CD4-positive, CD25-positive, alpha-beta regulatory T cell (primary cell): ENCODE data around the gene CLGN. TPM values are rescaled to one million over a fixed set of nuclear protein-coding genes. Genes with fewer than 3 reads are reported as not detected.
"Not testable (repeated sequence)": the region's sequence is repeated elsewhere in the genome, so short reads cannot be mapped to it uniquely, and the experiment has no call there.

Experiments
- ATAC-seq, 2 donors: fragments of 150-1000 bp; cut with Tn5 transposase; one replicate each; pipeline ENCODE4 v1.10.0; 2021; ENCODE audit warnings: low read depth in 2 of 2, moderate number of reproducible peaks in 2 of 2, moderate library complexity in 1 of 2
- DNase-seq, 3 donors: peaks; one replicate each; pipeline versions ENCODE4 v3.0.0 to v3.0.0-alpha.2; 2012 to 2022; ENCODE audit warnings: mixed read lengths in 1 of 3
- H3K27ac ChIP-seq: one replicate; pipeline ENCODE4 v1.7.0; 2013; ENCODE audit warnings: mild to moderate bottlenecking, low read length; ENCODE audit not compliant: insufficient read depth, poor library complexity, severe bottlenecking
- H3K27me3 ChIP-seq: one replicate; pipeline ENCODE4 v1.7.0; 2013; ENCODE audit warnings: low read length; ENCODE audit not compliant: control insufficient read depth, insufficient read depth
- H3K36me3 ChIP-seq: one replicate; pipeline ENCODE4 v1.7.0; 2013; ENCODE audit warnings: mild to moderate bottlenecking, low read length, moderate library complexity; ENCODE audit not compliant: control insufficient read depth, insufficient read depth
- H3K4me1 ChIP-seq: 2 replicates; pipeline ENCODE4 v1.7.0; 2013; ENCODE audit warnings: mild to moderate bottlenecking, low read length; ENCODE audit not compliant: insufficient read depth, control insufficient read depth, poor library complexity, severe bottlenecking
- H3K4me3 ChIP-seq: one replicate; pipeline ENCODE4 v1.7.0; 2013; ENCODE audit warnings: low read depth, mild to moderate bottlenecking, low read length, moderate library complexity
- H3K9me3 ChIP-seq, 2 experiments: 1 replicate in 1 of 2; 2 replicates in 1 of 2; pipeline ENCODE4 v1.7.0; 2013; ENCODE audit warnings: low read length in 2 of 2, mild to moderate bottlenecking in 1 of 2, moderate library complexity in 1 of 2; ENCODE audit not compliant: control insufficient read depth in 2 of 2
- H3K27ac Mint-ChIP-seq, 3 donors: one replicate each; pipeline ENCODE4 v1.8.0; 2020 to 2022; ENCODE audit warnings: mild to moderate bottlenecking in 3 of 3, mixed read lengths in 3 of 3, moderate library complexity in 2 of 3
- H3K27me3 Mint-ChIP-seq: one replicate; pipeline ENCODE4 v1.8.0; 2022; ENCODE audit warnings: mild to moderate bottlenecking, mixed read lengths
- H3K36me3 Mint-ChIP-seq: one replicate; pipeline ENCODE4 v1.8.0; 2020; ENCODE audit warnings: mixed read lengths
- H3K4me1 Mint-ChIP-seq, 4 donors: one replicate each; pipeline ENCODE4 v1.8.0; 2020 to 2022; ENCODE audit warnings: mixed read lengths in 4 of 4, mild to moderate bottlenecking in 1 of 4
- H3K4me3 Mint-ChIP-seq, 4 donors: one replicate each; pipeline ENCODE4 v1.8.0; 2020 to 2022; ENCODE audit warnings: mild to moderate bottlenecking in 4 of 4, mixed read lengths in 4 of 4, moderate library complexity in 3 of 4
- H3K9me3 Mint-ChIP-seq, 7 donors: one replicate each; pipeline ENCODE4 v1.8.0; 2020 to 2022; ENCODE audit warnings: mixed read lengths in 7 of 7, mild to moderate bottlenecking in 3 of 7, moderate library complexity in 2 of 7
- polyA plus RNA-seq, 4 donors: library from polyadenylated mRNA; unstranded; fragments of 300-500 nt; fragmentation: Illumina TruSeq; gene quantifications; one replicate each; pipeline ENCODE4 v1.2.3, GENCODE V29; 2021
- total RNA-seq: library from RNA; stranded (reverse); gene quantifications from one replicate; pipeline ENCODE4 v1.2.3, GENCODE V29; 2022

The CLGN gene
- total and polyA plus RNA-seq, 5 donors from 2014 or later = not detected

DNA sequence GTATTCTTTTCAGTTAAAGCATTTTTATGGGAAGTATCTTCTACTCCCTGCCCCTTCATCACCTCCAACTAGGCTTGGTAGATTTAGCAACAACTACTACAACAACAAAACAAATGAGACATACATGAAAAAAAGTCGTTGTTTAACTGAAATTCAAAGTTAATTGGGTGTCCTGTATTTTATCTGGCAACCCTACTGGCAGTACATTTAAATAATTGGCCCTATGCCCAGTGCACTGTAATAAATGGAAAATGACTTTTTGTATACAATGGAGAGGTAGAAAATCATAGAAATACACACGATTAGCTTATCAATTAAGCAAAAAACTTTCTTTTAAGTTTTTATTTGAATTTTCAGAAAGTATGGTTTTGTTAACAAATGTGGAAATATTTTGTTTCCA lies 21.4 kb upstream of the CLGN start:
- Mint-ChIP-seq H3K27ac (no peak overlapping the region), H3K9me3 (peaks cover 0 to 4% (median 0%) of the 10 kb centered on the region in 7 donors), H3K4me1 (no peaks in the 10 kb centered on the region), H3K27me3 (peaks cover 42% of the 10 kb centered on the region), H3K4me3 (no peak overlapping the region), H3K36me3 (no peaks in the 10 kb centered on the region)
- Histone ChIP-seq H3K4me1 (no peaks in the 10 kb centered on the region), H3K27ac (no peak overlapping the region), H3K27me3 (peaks cover 4% of the 10 kb centered on the region), H3K9me3 (no peaks in the 10 kb centered on the region), H3K4me3 (no peak overlapping the region), H3K36me3 (no peaks in the 10 kb centered on the region)
- DNase-seq (no peak), ATAC-seq (no peak)

DNA sequence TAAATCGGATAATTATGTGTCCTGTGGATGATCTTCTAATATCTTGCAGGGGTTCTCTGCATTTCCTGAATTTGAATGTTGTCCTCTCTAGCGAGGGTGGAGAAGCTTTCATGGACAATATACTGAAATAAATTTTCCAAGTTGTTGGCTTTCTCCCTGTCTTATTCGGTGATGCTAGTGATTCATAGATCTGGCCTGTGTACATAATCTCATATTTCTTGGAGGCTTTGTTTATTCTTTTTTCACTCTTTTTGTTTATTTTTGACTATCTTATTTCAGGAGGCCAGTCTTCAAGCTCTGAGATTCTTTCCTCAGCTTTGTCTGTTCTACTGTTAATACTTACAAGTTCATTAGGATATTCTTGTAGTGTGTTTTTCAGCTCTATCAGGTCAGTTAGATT lies 20.7 kb upstream of the CLGN start:
- Histone ChIP-seq H3K27ac (no peak overlapping the region), H3K9me3 (no peaks in the 10 kb centered on the region), H3K27me3 (peaks cover 4% of the 10 kb centered on the region), H3K4me3 (no peak overlapping the region), H3K4me1 (no peaks in the 10 kb centered on the region), H3K36me3 (no peaks in the 10 kb centered on the region)
- ATAC-seq (no peak), DNase-seq (no peak)
- no peak overlapping the region for H3K4me3 Mint-ChIP-seq
- H3K36me3 Mint-ChIP-seq = no peaks in the 10 kb centered on the region
- H3K4me1 Mint-ChIP-seq = no peaks in the 10 kb centered on the region
- H3K9me3 Mint-ChIP-seq = peaks cover 0 to 4% (median 0%) of the 10 kb centered on the region in 7 donors
- H3K27ac Mint-ChIP-seq = no peak overlapping the region
- H3K27me3 Mint-ChIP-seq = peaks cover 39% of the 10 kb centered on the region

GRCh38 chr4:140444347-140444746 lies 16.9 kb upstream of the CLGN start:
- Mint-ChIP-seq H3K4me3 (peak overlapping the region in 1 of 4 donors; percentile 30), H3K27me3 (peaks cover 39% of the 10 kb centered on the region)
- not testable (repeated sequence) for H3K27ac ChIP-seq, H3K4me1 ChIP-seq, H3K9me3 ChIP-seq, H3K36me3 Mint-ChIP-seq, H3K27me3 ChIP-seq, H3K9me3 Mint-ChIP-seq, H3K4me1 Mint-ChIP-seq, ATAC-seq, H3K4me3 ChIP-seq, H3K36me3 ChIP-seq, DNase-seq, H3K27ac Mint-ChIP-seq

DNA sequence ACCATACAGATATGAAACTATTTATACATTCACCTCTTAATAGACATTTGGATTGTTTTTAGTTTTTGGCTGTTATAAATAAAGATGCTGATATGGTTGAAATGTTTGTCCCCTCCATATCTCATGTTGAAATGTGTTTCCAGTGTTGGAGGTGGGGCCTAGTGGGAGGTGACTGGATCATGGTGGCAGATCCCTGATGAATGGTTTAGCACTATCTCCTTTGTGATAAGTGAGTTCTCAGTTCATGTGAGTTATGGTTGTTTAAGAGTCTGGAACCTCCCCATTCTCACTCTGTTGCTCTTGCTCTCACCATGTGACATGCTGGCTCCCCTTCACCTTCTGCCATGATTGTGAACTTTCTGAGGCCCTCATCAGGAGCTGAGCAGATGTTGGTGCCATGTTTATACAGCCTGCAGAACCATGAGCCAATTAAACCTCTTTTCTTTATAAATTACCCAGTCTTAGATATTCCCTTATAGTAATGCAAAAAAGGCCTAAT lies 12.2 kb upstream of the CLGN start:
- no peaks in the 10 kb centered on the region for H3K36me3 Mint-ChIP-seq
- no peaks in the 10 kb centered on the region for H3K9me3 ChIP-seq
- no peaks in the 10 kb centered on the region for H3K4me1 ChIP-seq
- DNase-seq (no peak), ATAC-seq (no peak)
- H3K4me3 Mint-ChIP-seq = no peak overlapping the region
- H3K36me3 ChIP-seq = no peaks in the 10 kb centered on the region
- peaks cover 15% of the 10 kb centered on the region for H3K27me3 Mint-ChIP-seq
- no peaks in the 10 kb centered on the region for H3K27me3 ChIP-seq
- no peak overlapping the region for H3K27ac ChIP-seq
- H3K4me1 Mint-ChIP-seq = no peaks in the 10 kb centered on the region
- H3K4me3 ChIP-seq = no peak overlapping the region
- peaks cover 0 to 4% (median 2%) of the 10 kb centered on the region in 7 donors for H3K9me3 Mint-ChIP-seq
- no peak overlapping the region for H3K27ac Mint-ChIP-seq

- Mint-ChIP-seq H3K27ac (no peak overlapping the region), H3K4me1 (peaks cover 0 to 8% (median 2%) of the 10 kb centered on the region in 4 donors), H3K27me3 (peaks cover 63% of the 10 kb centered on the region), H3K4me3 (peak overlapping the region in 3 of 4 donors; percentile 72 to 77 (median 77)), H3K9me3 (peaks cover 0 to 1% (median 0%) of the 10 kb centered on the region in 7 donors), H3K36me3 (no peaks in the 10 kb centered on the region)
- no peak for DNase-seq
- Histone ChIP-seq H3K9me3 (no peaks in the 10 kb centered on the region), H3K27ac (no peak overlapping the region), H3K36me3 (no peaks in the 10 kb centered on the region), H3K27me3 (peaks cover 20% of the 10 kb centered on the region), H3K4me1 (peaks cover 12% of the 10 kb centered on the region), H3K4me3 (no peak overlapping the region)
- no peak for ATAC-seq
Measured at GRCh38 chr4:140427919-140428471, 547 bp upstream of the CLGN start.

DNA sequence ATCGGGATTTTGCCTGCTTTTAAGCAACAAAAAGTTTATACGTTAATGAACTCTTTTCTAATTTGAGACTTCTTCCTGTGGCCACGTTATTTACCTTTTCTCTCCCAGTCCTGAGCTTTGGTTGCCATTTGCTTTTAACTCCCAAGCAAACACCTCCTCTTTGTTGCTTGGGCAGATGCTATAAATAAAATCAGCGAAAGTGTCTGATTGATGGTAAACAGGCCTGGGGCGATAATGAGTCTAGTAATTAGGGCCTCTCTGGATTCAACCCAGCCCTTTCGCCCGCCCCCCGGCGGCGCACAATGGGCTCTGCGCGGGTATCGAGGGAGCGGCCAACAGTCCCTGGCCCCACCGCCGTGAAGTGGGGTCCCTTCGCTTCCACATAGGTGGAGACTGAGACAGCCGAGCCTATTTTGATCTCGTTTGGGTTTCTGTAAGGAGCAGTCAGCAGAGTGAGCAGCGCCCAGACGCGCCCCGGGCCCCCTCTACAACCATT lies 790 bp downstream of the CLGN start:
- Histone ChIP-seq H3K36me3 (no peaks in the 10 kb centered on the region), H3K27me3 (peaks cover 20% of the 10 kb centered on the region), H3K4me1 (peaks cover 12% of the 10 kb centered on the region), H3K9me3 (no peaks in the 10 kb centered on the region), H3K4me3 (no peak overlapping the region), H3K27ac (no peak overlapping the region)
- Mint-ChIP-seq H3K4me3 (peak overlapping the region in 2 of 4 donors; percentile 47 to 60), H3K4me1 (peaks cover 0 to 8% (median 2%) of the 10 kb centered on the region in 4 donors), H3K9me3 (peaks cover 0 to 3% (median 0%) of the 10 kb centered on the region in 7 donors), H3K27ac (no peak overlapping the region), H3K27me3 (peaks cover 69% of the 10 kb centered on the region), H3K36me3 (no peaks in the 10 kb centered on the region)
- no peak for ATAC-seq
- no peak for DNase-seq

DNA sequence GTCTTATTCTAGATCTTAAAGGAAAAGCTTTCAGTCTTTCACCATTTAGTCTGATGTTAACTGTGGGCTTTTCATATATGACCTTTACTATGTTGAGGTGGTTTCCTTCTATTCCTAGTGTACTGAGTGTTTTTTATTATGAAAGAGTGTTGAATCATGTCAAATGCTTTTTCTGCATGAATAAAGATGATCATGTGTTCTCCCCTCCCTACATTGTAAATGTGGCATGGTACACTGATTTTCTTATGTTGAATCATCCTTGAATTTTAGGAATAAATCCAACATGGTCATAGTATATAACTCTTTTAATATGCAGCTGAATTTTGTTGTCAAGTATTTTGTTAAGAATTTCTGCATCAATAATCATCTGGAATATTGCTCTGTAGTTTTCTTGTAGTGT lies 4.3 kb downstream of the CLGN start:
- no peak overlapping the region for H3K27ac ChIP-seq
- H3K36me3 ChIP-seq = no peaks in the 10 kb centered on the region
- H3K4me1 Mint-ChIP-seq = peaks cover 0 to 8% (median 2%) of the 10 kb centered on the region in 4 donors
- no peak overlapping the region for H3K4me3 ChIP-seq
- ATAC-seq = no peak
- H3K27me3 ChIP-seq = peaks cover 17% of the 10 kb centered on the region
- no peak for DNase-seq
- H3K9me3 Mint-ChIP-seq = peaks cover 0 to 5% (median 0%) of the 10 kb centered on the region in 7 donors
- H3K27me3 Mint-ChIP-seq = peaks cover 49% of the 10 kb centered on the region
- peaks cover 12% of the 10 kb centered on the region for H3K4me1 ChIP-seq
- H3K27ac Mint-ChIP-seq = no peak overlapping the region
- no peak overlapping the region for H3K4me3 Mint-ChIP-seq
- no peaks in the 10 kb centered on the region for H3K36me3 Mint-ChIP-seq
- H3K9me3 ChIP-seq = no peaks in the 10 kb centered on the region
